Activated CD4-positive, alpha-beta T cell treated with anti-CD3 and anti-CD28 coated beads, Interleukin-2, amount 50 U/mL, for 4 hours (primary cell): ENCODE data around the gene XK.
"Not testable (repeated sequence)": the region's sequence is repeated elsewhere in the genome, so short reads cannot be mapped to it uniquely, and the experiment has no call there.

Experiments
- DNase-seq, 2 experiments: peaks; one replicate each; pipeline ENCODE4 v3.0.0-alpha.2; 2020

The XK gene, protein sequence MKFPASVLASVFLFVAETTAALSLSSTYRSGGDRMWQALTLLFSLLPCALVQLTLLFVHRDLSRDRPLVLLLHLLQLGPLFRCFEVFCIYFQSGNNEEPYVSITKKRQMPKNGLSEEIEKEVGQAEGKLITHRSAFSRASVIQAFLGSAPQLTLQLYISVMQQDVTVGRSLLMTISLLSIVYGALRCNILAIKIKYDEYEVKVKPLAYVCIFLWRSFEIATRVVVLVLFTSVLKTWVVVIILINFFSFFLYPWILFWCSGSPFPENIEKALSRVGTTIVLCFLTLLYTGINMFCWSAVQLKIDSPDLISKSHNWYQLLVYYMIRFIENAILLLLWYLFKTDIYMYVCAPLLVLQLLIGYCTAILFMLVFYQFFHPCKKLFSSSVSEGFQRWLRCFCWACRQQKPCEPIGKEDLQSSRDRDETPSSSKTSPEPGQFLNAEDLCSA

DNA sequence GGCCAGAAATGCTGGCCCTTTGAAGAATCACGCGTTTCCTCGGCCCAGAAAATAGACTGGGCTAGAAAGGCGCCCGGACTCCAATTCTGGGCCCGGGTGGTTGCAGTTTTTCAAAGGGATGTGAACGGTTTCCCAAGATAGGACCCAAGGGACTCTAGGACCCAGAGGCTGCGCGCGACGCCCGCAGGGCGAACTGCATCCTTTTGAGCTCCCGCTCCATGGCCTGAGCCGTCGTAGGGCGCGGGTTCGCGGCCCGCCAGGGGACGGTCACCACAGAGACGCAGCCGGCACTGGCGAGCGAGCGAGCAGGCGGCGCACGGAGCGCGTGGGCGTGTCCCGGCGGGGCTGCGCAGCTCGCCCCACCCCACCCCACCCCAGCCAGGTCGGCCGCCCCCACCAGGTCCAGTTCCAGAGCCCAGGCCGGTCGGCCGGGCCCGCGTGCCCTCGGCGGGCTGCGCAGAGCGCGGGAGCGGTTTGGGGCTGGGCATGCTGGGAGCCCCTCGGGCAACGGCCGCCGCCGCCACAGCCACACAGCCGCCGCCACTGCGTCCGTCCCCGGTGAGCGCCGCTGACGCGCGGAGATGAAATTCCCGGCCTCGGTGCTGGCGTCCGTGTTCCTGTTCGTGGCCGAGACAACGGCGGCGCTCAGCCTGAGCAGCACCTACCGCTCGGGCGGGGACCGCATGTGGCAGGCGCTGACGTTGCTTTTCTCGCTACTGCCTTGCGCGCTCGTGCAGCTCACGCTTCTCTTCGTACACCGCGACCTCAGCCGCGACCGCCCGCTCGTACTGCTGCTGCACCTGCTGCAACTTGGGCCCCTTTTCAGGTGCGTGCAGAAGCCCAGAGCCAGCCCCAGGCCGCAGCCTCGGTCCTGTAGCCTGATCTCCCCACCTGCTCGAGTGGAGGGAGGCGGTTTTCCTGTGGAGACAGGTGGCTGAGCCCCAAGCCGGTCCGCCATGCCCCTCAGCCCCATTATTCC is at the start of gene XK:
TSS of gene XK (plus strand) at position 411 of the 979 bp plus-strand sequence. CDS start at position 582, 171 bp downstream.
- peak; percentile 0 to 1 for DNase-seq

DNA sequence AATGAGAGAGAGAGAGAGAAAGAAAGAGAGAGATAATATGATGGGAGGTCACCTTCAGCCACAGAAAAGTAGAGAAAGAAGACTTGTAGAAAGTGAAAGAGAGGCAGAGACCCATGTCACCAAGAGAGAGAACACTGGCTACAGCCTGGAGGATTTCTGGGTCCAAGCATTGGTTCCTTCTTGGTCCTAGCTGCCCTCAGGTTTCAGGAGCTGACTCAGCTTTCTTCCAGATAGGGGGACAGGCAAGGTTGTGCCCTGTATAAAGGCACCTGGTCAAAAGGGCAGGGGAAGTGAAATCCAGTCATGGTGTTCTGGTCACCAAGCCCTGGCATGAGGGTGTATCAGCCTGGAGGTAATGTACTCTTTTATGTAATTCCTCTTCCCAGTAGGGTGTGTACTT is 47.5 kb upstream of the XK start:
- DNase-seq = no peak

DNA sequence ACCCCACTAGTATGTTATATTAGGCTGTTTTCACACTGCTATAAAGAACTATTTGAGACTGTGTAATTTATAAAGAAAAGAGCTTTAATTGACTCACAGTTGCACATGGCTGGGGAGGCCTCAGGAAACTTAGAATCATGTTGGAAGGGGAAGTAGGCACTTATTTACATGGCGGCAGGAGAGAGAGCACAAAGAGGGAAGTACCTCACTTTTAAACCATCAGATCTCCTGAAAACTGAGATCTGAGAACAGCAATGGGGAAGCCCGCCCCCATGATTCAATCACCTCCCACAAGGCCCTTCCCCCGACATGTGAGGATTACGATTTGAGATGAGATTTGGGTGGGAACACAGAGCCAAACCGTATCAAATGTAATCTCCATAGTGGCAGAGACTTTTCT is 45.4 kb upstream of the XK start:
- DNase-seq = no peak

DNA sequence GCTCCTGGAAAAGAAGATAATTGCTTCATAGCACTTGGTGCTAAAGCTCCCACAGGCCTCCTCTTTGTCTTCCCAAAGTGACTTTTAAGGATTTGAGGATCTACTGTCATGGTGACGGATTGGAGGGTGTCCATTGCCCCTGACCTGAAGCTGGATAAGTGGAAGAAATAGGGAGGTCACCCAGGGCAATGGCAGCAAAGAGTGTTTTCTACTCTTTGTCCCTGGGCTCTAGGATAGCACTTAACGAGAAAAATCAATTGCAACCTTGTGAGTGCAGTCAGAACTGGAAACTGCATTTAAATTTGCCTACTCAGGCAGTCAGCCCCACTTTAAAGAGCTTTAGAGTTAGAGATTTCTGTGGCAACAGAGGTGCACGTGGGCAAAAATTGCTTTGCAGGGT is 43.7 kb upstream of the XK start:
- DNase-seq = no peak

DNA sequence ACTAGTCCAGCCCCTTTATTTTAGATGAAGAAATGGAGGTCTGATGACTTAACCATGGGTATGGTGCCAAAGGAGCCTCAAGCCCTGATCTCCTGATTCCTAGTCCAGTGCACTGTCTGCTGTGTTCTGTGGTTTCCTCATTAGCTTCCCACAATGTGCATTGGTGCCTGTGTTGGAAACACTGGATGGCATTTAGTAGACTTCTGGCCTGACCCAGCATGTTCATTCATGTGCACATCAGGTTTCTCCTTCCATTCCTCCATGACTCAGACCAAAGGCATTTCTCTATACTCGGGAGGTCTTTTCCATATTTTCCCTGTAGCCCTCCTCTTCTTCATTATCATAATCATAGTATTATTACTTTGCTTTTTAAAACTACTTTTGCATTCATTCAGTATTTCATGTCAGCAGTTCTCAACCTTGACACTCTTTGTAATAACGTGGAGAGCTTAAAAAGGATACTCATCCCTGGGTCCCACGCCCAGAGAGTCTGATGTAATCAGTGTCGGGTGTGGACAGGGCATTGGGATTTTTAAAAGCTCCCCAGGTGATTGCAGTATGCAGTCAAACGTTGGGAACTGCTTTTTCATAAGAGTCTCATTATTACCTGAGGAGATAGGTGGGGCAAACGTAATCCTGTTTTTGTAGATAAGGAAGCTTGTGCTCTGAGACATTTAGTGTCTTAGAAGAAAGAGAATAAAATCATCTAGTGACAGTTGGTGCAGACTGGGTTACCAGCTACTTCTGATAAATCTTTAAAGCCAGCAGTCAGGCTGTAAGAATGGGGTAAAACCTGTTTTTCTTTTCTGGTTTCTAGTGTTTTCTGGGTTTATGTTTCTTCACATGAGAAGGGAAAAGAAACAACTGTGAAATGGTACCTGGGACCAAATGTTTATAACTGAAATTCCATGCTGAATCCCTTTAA is 40.9 kb upstream of the XK start:
- DNase-seq = no peak

DNA sequence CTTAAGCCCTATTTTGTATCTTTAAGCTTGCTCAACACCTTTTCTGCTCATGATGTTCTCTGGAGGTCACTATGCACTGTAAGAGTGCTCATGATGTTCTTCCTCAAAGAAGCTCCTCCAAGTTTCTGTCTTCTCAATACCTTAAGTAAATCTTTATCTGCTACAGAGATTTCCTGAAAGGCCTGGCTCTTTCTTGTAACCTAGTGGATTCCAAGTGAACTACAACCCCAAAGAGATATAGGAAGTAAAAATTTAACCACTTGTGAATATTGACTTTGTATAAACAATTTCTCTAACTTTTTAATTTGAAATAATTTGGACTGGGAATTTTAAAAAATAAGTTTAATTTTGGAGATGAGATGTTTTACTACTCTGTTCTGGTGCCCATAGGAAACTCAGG is 39.3 kb upstream of the XK start:
- no peak for DNase-seq

DNA sequence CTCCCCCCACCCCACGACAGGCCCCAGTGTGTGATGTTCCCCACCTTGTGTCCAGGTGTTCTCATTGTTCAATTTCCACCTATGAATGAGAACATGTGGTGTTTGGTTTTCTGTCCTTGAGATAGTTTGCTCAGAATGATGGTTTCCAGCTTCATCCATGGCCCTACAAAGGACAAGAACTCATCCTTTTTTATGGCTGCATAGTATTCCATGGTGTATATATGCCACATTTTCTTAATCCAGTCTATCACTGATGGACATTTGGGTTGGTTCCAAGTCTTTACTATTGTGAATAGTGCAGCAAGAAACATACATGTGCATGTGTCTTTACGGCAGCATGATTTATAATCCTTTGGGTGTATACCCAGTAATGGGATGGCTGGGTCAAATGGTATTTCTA is 34.7 kb upstream of the XK start:
- not testable (repeated sequence) for DNase-seq

DNA sequence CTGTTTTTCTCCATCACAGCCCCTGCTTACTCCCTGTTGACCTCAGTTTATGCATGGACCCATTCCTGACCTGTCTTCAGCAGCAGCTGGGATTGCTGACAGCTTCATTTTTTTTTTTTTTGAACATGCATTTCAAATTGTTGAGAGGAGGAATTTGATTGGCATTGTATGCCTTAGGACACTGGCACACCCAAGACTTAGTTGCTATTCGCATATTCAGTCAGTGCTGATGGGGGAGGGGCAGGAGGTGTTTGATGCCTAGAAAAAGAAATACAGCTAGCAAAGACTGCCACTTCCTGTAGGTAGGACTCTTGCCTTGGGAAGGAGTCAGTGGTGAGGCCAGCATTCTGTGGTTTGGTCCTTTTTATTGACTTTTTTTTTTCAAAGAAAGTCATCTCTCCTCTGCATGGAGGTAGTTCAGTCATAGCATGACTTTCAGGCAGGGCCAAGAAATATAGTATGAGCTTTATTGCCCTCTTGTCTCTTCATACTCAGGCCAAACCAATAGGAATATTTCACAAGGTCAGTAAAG is 33.6 kb upstream of the XK start:
- no peak for DNase-seq

DNA sequence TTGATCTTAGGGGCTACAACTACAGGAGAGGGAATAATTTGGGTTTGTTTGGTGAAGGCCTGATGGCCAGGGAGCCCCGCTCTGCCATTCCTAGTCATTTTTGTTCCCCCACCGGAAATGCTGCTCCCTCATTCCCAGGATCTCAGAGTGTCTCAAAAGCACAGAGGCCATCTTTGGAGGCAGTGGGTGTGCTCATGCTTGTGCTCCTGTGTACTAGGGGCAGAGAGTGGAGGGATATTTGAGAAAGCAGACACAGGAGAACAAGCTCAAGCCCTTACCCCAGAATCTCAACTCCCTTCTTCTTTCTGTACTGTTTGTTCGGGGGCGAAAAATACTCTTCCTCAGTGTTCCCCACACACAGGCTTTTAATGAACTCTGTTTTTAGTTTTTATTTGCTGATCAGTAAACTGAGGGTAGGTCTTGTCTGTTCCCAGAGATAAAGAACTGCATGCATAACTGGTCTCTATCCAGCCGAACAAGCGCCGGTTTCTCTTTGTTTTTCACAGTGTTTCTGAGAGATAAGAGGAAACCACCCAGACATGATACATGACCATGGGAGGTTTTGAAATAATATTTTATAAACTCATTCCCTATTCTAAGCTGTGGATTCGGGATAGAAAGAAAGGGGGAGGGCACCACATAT is 32.9 kb upstream of the XK start:
- DNase-seq = no peak

DNA sequence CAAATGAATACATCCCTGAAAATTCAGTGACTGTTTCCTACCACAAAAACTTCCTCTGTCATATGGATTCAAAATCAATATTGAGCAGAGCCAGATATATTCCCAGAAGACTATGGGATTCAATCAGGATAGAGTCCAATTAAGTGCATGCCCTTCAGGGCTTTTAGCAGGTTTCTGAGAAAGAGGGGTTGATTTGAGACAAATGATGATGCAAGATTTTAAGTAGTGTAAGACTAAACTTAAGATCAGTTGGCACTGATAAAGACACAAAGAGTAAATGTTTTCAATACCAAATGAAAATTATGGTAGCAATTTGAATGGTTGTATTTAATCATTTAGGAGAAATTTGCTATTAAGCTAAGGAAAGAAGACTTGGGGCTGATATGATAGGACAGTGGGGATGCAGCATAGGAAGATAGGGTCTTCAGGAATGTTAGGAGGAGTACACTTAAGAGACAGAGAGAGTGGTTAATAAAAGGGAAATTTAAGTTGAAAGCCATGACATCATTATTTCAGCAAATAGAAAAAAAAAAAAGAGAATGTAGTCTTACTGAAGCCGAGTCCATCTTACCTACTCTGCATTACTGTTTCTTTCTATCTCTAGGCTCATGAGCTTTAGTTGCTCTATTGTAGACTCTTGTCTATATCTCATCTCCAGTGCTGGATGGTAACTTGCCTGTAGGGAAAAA is 32.0 kb upstream of the XK start:
- no peak for DNase-seq

DNA sequence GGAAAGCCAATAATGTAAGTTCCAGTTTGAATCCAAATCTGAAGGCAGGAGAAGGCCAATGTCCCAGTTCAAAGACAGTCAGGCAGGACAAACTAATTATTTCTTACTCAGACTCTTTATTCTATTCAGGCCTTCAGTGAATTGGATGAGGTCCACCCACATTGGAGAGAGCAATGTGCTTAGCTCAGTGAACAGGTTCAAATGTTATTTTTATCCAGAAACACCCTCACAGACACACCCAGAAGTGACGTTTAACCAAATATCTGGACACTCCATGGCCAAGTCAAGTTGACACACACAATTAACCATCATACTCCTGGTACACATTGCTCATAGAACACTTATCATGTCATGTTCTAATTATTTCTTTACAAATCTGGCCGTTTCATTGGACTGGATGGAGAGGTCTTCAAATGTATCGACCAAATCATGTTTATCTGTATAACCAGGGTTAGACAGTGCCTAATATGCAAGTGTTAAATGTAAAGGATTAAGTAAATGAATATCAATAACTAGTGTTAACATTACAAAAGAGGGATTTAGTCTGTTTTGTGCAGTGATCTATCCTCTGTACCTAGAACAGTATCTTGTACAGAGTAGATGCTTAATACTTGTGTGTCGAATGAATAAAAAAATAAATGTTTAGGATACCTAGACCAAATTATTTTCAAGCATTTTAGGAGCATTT is 27.1 kb upstream of the XK start:
- no peak for DNase-seq

DNA sequence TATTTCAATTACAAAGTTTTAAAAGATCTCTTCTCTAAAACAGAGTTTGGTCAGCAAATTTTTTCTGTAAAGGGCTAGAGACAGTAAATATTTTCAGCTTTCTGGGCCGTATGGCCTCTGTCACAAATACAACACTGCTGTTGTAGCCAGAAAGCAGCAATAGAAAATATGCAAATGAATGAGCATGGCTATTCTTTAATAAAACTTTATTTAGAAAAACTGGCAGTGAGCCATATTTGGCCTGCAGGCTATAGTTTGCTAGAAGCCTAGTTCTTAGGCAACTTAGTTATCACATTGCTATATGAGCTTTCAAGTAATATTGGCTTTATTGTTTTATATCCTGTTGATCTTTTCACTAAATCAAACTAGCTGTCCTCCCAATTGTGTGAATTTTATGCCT is 26.5 kb upstream of the XK start:
- no peak for DNase-seq

DNA sequence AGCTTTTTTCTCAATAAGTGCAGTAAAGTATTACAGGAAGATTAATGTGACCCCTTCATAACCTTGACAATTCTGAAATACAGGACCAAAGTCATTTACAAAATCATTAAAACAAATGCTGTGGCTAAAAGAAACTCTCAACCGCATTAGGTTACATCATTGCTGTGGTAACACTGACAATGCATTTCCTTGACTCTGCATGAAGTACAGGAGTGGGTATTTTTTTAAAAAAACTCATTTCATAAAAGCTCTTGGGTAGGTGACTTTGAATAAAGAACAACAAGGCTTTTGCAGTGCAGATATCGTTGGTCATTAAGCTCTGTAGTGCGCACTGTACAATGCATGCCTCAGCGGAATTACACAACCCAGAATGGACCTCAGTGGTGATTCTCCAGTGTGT is 23.4 kb upstream of the XK start:
- DNase-seq = no peak

DNA sequence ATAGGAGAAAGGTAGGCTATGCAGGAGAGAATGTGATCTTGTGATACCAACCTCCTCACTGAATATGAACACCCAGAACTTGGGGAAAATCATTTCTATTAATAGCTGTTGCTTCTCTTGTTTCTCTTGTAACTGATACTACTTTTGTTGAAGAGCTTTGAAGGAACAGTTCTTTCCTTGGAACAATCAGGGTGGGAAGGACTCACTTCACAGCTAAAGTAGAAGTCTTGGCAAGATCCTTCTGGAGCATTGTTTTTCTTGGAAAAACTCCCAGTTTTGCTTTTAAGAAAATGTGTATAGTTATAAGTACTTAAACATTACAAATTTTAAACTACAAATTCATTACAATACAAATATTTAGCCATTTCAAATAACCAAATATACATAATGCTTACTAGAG is 19.1 kb upstream of the XK start:
- DNase-seq = no peak

DNA sequence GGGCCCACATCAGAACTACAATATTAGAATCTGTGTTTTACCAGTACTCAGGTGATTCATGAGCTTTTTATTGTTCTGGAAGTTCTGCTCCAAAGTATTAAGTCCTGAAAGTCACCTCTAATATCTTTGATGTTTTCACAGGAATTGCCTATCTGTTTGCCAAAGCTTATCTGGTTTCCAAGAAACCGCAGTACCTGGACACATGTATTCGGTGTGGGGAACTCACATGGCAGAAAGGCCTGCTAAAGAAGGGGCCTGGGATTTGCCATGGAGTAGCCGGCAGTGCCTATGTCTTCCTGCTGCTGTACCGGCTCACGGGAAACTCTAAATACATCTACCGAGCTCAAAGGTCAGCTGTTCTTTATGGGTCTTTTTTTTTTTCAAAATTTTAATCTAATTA is 18.4 kb upstream of the XK start:
- DNase-seq = no peak

DNA sequence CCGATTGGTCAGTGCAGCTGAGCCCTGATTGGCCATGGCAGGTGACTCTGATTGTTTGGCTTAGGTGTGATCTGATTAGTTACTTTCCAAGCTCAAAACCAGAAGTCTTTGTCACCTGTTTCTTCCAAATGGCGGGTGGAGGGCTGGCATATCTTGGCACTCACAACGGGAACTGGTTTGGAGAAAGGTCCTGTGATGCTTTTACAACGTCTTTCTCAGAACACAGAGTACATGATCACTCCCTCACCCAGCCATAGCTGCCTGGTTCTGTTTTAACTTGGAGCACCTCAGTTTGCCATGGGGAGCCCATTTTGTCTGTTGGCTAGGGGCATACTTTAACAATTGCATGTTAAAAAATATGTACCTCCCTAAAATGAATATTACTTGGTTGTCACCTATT is 13.0 kb upstream of the XK start:
- no peak for DNase-seq

DNA sequence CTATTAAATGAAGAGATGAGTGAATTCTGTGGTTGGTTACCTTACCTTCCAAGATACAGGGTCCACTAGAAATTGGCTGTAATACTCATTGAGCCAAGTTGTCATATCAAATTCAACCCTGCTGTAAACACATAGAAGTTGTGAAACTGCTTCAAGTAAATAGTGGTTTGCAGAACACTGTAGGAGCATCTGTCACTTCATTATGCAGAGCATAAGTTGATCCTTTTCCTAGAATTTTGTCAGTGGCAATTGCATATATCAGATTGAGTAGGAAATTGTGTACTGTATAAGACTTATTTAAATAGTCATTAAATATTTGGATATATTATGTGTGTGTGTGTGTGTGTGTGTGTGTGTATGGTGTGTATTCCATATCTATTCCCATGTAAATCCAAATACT is 8.8 kb upstream of the XK start:
- DNase-seq = no peak

DNA sequence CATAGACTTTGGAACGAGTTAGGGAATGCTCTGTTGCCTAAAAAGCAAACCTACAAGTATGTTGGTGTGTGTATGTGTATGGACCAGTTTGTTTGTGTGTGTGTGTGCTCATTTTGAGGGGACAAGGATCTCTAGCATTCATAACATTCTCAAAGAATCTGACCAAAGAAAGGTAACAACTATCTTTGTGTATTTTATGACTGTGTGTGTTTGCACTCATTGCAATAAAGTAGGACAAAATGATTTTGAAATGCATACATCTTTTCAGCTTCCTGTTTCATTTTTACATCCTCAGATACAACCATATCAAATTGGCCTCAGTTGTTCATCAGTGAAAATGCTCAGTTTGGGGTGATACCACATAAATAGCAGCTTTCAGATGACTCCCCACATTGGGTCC is 8.3 kb upstream of the XK start:
- DNase-seq = no peak

DNA sequence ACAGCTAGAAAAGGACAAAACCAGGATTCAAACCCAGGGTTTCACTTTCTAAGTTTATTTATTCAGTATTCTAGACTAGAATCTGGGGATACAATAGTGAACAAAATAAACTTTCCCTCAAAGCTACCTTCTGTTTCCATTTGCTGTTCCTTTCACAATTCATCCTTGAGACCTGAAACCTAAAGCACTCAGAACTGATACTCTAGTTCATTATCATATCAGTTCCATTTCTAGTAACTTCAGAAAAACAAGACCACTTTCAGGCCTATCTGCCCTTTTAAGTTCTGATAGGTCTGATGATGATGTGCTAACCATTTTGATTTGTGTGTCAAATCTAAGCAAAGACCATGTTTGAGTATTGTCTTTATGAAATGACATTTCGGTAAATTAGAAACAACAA is 7.8 kb upstream of the XK start:
- no peak for DNase-seq

DNA sequence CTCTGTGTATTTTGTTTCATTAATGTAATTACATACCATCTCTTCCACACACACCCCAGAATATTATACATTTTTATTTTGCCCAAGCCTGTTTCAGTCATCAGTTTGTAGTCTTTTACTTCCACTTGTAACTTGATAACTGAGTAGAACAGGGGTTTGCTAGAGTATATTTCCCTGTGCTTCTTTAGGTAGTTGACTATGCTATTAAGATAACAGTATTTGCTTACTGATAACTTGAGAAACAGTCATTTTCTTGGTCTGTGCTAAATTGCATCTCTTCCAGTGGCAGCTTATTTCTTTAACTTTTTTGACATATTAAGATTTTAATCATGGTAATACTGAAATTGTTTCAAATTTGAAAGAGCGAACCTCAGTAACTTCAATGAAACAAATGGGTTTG is 7.0 kb upstream of the XK start:
- no peak for DNase-seq

DNA sequence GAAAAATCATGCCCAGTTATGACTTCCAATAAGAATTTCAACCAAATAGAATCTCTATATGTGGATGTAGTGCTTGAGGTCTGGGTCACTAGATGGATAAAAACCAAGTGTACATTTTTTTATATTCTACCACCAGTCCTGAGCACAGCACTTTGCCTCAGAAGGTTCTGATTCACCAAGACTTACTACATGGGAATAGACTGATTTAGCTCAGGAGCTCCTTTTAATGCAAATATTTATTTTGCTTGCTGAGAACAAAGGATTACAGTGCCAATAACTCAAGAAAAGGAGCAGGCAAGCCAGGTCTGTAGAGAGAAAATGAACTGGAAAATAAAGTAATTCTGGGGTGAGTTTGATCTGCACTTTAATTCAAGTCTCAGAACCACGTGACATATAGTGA is 6.4 kb upstream of the XK start:
- DNase-seq = no peak
